ENCODE measurements around the gene ROS1.
"Not testable (repeated sequence)": the region's sequence is repeated elsewhere in the genome, so short reads cannot be mapped to it uniquely, and the experiment has no call there.

The ROS1 gene

GRCh38 chr6:117425431-117426153 lies at the start of gene ROS1:
ROS1 (minus strand) TSS chr6:117425942; CDS start chr6:117425656, 286 bp downstream.
- no peak for DNase-seq

- DNase-seq: no peak
These were observed 47.7 kb upstream of the ROS1 start for GRCh38 chr6:117473401-117473800.

- no peak for DNase-seq
These were observed 46.9 kb upstream of the ROS1 start for GRCh38 chr6:117472667-117473066.

- DNase-seq: no peak
These were observed 44.0 kb upstream of the ROS1 start for GRCh38 chr6:117469791-117470190.

GRCh38 chr6:117469356-117469755 lies 43.6 kb upstream of the ROS1 start:
- no peak for DNase-seq

GRCh38 chr6:117468527-117468926 lies 42.8 kb upstream of the ROS1 start:
- DNase-seq: not testable (repeated sequence)

GRCh38 chr6:117467876-117468275 lies 42.1 kb upstream of the ROS1 start:
- DNase-seq: no peak

- no peak for DNase-seq
These were observed 39.9 kb upstream of the ROS1 start for GRCh38 chr6:117465691-117466090.

- DNase-seq: no peak
These were observed 39.0 kb upstream of the ROS1 start for GRCh38 chr6:117464700-117465099.

GRCh38 chr6:117463762-117464665 lies 38.3 kb upstream of the ROS1 start:
- no peak for DNase-seq

GRCh38 chr6:117459204-117459944 lies 33.6 kb upstream of the ROS1 start:
- DNase-seq: no peak

GRCh38 chr6:117456998-117457397 lies 31.3 kb upstream of the ROS1 start:
- DNase-seq: no peak

GRCh38 chr6:117456250-117456649 lies 30.5 kb upstream of the ROS1 start:
- no peak for DNase-seq

- DNase-seq: no peak
These were observed 25.9 kb upstream of the ROS1 start for GRCh38 chr6:117451671-117452070.

- peak; percentile 29 to 35 for DNase-seq
These were observed 24.1 kb upstream of the ROS1 start for GRCh38 chr6:117449549-117450439.

GRCh38 chr6:117448732-117449485 lies 23.2 kb upstream of the ROS1 start:
- DNase-seq: no peak

GRCh38 chr6:117448011-117448410 lies 22.3 kb upstream of the ROS1 start:
- DNase-seq: no peak

- DNase-seq: no peak
These were observed 21.1 kb upstream of the ROS1 start for GRCh38 chr6:117446861-117447260.

GRCh38 chr6:117444600-117444999 lies 18.9 kb upstream of the ROS1 start:
- DNase-seq: no peak

GRCh38 chr6:117442313-117442712 lies 16.6 kb upstream of the ROS1 start:
- DNase-seq: not testable (repeated sequence)

- no peak for DNase-seq
These were observed 16.1 kb upstream of the ROS1 start for GRCh38 chr6:117441824-117442264.

All from hippocampal formation (tissue), 2 donors.